Activated naive CD4-positive, alpha-beta T cell (primary cell): ENCODE data around the gene ADD2.
"Not testable (repeated sequence)": the region's sequence is repeated elsewhere in the genome, so short reads cannot be mapped to it uniquely, and the experiment has no call there.

Source experiments
- DNase-seq, 4 experiments: peaks; one replicate each; lab custom pipeline; 2025; lab: John Stamatoyannopoulos, UW

ADD2 gene

DNA sequence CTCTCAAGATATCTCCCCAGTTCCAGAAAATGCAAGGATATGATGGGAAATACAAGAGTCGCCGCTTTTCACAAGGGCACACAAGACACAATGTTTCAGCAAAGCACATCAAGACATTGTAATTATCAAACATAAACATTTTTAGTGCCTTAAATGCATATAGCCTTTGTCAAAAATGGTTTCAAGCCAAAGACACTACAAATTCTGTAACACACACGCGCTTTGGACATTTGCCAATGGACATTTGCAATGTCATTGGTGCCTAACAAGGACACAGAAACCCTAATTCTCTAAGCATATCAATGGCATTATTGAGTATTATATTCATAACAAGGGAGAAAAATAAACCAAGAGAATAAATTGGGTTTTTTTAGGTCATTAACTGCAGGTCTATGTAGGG is 16.1 kb downstream of the ADD2 start:
- no peak for DNase-seq

GRCh38 chr2:70750320-70750719 is 17.7 kb downstream of the ADD2 start:
- no peak for DNase-seq

DNA sequence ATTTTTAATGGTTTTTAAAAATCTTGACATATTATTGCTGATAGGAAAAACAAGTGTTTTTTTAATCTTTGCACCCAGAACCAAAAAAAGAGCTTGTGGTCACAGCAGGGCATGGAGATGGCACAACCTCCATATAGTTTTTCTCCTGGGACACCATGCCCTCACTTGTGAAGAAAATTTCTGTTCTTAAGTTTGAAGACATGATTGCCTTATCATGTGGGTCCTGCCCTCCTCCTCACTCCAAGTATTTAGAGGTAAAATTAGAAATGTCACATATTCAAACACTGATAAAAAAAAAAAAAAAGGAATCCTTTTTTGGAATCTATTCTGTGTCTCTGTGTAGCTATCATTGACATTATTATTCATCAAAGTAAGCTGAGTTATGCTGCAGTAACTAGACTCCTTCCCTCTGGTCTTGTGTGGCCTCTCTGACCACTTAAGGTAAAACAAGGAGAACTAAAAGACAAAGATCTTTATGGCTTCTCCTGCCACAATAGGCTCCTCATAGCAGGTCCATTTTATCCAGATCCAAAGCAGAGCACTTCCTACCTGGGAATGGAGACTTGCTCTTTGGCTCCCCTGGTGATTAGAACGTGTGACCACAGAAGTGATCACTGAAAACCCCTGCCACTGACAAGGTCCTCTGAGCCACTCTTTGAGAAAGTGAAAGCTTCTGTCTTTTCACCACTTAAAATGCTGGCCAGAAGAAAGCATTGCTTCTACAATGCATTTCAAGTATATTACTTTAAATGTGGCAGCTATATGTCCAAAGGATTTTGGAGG is 19.8 kb downstream of the ADD2 start:
- DNase-seq = no peak

DNA sequence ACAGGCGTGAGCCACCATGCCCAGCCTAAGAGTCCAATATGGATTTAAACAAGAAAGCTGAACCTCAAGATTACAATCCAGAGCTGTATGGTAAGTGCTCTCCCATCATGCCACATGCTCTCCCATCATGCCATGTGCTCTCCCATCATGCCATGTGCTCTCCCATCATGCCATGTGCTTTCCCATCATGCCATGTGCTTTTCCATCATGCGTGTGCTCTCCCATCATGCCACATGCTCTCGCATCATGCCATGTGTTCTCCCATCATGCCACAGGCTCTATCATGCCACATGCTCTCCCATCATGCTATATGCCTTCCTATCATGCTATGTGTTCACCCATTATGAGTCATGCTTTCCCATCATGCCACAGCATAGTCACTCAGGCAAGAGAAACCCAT is 20.7 kb downstream of the ADD2 start:
- DNase-seq = no peak

DNA sequence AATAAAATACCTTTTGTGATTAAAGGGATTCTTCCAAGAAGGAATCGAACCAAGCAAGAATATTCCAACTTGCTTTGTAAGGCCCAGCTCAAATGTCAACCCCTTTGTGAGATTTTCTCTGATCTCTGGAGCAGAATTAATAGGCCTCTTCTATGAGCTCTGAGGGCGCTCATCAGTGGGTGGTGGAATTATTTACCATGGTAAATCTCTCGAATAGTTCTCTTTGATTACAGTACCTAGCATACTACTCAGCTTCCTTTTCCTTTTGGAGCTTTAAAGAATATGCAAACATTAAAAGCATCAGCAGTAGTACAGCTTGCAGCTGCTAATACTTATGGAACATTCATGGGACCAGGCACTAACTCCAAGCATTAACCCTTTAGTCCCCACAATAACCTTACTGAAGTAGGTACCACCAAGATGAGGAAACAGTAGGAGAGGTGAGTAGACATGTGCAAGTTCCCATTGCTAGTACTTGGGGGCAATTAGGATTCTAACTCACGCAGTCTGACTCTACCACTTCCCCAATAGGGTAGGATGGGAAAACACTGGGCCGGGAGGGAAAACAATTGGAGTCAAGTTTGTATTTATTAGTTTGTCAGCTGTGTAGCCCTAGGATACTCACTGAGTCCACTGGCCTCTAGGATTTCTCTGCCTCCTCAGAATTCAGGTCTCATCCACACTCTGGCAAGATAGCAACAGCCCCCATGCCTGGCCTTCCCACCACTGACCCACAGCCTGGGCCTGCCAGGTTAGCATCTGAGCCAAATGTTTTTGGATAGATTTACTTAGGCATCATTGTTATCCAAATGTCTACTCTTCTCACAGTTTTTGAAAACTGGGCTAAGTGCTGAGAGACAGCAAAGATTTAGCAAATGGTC is 21.7 kb downstream of the ADD2 start:
- no peak for DNase-seq

GRCh38 chr2:70745276-70745825 is 22.6 kb downstream of the ADD2 start:
- DNase-seq = no peak

DNA sequence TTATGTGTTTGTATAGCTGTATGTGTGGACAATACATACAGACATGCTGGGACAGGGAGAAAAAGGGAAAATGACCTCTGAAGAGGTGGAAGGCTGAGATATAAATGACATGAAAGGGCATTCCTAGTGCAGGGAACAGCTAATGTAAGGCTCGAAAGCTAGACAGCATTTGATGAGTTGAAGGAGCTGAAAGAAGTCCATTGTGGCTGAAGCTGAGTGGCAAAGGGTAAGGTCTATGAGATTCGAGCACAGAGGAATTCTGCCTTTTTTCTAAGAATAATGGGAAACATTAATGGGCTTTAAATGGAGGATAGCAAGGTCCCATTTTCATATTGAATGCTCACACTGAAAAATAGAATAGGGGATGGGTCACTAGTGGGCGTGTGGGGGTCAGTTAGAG is 23.6 kb downstream of the ADD2 start:
- no peak for DNase-seq

DNA sequence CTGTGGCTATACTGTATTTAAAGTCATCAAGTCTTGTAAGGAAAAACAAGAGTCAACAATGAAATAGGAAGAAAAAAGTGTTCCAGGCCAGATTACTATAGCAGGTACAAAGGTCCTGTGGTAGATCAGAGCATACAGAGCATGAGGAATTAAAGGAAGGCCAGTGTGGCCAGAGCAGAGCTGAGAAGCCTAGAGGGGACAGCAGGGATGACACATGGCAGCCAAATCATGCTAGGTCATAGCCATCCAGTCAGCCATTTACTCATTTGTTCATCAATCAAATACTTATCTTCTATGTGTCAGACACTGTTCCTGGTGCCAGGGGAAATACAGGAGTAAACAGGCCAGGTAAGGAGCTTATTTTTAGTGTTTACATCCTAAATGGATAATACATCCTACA is 24.3 kb downstream of the ADD2 start:
- no peak for DNase-seq

- DNase-seq = no peak
Observed at GRCh38 chr2:70743068-70743467, 24.9 kb downstream of the ADD2 start.

DNA sequence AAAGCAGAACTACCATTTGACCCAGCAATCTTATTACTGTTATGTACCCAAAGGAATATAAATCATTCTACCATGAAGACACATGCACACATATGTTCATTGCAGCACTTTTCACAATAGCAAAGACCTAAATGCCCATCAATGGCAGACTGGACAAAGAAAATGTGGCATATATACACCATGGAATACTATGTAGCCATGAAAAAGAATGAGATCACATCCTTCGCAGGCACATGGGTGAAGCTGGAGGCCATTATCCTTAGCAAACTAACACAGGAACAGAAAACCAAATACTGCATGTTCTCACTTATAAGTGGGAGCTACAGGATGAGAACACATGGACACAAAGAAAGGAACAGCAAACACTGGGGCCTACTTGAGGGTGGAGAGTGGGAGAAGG is 28.5 kb downstream of the ADD2 start:
- DNase-seq = not testable (repeated sequence)

GRCh38 chr2:70738159-70738558 is 29.8 kb downstream of the ADD2 start:
- no peak for DNase-seq

DNA sequence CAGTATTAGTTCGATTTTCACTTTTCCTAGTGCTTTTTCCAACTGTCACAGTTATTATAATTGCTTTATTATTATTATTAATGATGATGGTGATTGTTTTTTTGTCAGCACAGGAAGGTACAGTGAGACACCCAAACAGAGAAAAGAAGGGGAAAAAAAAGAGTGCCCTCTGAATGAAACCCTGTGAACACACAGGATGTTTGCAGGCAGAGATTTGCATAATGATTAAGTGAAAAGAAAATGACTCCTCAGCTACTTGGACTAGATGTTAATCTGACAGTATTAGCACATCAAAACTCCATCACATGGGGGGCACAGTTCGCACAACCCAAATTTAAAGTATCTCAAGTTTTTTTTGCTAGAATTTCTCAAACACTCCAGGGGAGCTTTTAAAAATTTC is 32.9 kb downstream of the ADD2 start:
- DNase-seq = no peak

DNA sequence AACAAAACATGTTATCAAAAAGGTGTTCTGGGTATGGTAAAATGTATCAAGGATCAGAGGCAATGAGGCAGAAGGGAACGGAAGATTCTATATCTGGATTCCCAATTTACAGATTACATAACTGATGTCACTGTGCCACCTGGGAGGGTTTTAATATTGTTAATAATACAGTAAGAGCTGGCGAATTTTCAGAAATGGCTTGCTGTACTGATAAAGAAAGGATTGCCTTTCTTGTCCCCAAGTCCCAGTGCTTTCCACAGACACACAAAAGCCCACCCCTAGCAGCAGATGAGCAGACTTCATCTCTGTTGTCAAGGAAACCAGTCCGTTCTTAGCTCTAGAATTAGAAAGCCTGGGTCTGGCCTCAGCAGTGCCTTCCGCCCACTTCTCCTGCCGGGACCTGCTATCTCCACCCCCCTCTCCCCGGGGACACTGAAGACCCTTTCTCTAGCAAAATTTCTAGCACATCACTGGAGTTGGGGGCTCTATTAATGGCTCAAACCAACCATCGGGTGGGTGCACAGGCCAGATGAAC is 34.3 kb downstream of the ADD2 start:
- DNase-seq = no peak

DNA sequence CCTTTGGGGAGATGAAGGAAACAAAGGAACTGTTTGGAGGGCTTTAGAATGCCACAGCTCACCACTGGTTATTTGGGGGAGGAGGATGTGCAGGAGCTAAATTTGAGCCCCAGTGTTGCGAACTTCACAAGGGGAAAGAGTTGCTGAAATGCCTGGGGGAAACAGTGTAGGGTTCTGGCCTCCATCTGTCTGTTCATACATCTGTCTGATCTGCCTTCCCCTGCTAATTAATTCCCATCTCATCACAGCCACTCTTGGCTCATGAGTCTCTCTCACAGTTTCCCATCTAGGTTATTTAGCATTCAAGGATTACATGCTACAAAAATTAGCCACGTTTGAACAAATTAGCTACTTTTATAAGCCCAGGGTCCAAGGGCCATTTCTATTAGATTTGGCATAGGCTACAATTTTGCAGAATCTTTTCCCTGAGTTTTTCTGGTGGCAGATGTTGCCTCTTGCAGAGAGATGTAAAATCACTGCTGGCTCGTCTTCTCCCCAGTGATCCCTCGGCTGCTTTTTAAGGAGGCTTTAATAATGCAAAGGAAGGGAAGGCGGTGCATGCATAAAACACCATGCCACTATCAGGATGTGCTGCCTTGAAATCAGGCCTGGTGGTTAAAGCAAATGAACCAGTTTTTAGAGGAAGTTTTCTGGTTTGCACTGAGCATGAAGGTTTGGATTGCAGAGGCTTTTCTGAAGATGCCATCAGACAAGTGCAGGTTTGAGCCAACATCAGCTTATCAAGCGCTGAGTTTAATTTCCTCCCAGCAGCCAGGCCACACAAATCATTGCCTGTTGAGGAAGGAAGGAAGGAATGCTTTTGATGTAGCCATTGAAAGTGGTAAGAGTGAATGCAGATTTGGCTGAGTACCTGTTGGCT is 35.0 kb downstream of the ADD2 start:
- no peak for DNase-seq

DNA sequence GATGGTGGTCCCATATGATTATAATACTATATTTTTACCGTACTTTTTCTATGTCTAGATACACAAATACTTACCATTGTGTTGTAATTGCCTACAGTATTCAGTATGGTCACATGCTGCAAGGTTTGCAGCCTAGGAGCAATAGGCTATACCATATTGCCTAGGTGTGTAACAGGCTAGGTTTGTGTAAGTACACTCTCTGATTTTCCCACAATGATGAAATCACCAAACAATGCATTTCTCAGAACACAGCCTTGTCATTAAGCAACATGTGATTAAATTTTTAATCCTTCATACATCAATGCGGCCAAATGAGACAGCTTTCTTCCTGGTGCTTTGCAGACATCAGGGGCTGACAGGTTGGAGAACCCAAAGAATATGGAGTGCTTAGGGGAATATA is 37.3 kb downstream of the ADD2 start:
- no peak for DNase-seq

DNA sequence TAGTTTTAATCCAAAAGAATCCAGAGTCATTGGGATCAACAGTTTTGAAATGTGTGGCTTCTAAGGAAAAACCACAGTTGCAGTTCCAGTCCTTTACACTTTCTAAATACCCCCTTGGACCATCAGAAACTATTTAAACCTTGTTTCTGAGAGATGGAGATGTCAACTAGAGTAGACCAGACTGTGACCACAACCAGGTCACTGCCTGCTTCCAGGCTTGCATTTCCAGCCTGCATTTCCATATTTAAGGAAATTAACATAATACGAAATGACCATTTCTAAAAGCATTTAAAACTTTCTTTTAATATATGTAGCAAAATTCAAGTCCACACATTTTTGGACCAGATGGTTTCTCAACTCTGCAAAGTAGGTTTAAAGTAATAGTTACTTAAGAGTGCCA is 38.4 kb downstream of the ADD2 start:
- DNase-seq = no peak

GRCh38 chr2:70728128-70728527 is 39.9 kb downstream of the ADD2 start:
- no peak for DNase-seq

- no peak for DNase-seq
Observed at GRCh38 chr2:70726947-70727725, 40.9 kb downstream of the ADD2 start.

DNA sequence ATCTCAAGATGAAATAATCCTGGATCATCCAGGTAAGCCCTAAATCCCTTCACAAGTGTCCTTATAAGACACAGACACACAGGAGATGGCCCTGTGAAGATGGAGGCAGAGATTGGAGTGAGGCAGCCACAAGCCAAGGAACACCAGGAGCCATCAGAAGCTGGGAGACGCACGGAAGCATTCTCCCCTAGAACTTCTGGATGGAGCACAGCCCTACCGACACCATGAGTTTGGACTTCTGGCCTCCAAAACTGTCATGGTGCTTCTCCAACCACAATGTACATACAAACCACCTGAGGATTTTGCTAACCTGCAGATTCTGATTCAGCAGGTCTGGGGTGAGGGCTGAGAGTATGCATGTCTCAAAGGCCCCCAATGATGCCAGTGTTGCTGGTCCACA is 42.5 kb downstream of the ADD2 start:
- no peak for DNase-seq

GRCh38 chr2:70724366-70724765 is 43.6 kb downstream of the ADD2 start:
- no peak for DNase-seq

DNA sequence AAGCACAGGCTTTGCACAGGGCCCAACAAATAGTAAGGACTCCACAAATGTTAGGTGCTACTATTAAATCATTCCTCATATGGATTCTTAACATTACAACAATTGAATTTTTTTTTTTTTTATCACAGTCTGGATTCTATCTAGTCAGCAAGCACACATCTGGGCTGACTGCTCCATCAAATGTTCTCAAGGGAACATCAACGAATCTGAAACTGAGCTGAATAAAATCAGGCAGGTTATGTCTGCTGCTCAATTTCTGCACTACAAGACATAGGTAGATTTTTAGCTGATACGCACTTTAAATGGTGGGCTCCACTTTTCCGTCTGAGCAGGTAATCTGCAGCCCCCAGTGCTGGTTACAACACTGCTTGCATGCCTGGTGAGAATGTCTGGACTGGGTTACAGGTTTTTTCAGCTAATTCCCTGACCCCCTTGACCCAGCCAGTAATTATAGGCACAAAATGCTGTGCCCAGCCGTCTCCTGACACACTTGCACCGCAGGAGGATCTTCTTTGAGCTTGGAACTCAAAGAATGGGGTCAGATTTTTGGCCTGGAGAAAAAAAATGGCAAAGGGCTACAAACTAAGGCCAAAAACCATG is 44.6 kb downstream of the ADD2 start:
- DNase-seq = no peak
